Measurements from ENCODE around the gene ZNF786.
A peak's percentile ranks its signal among the peaks of the same experiment; 100 is the strongest.
"Not testable (repeated sequence)": the region's sequence is repeated elsewhere in the genome, so short reads cannot be mapped to it uniquely, and the experiment has no call there.

The ZNF786 gene

GRCh38 chr7:149031353-149031910, 59.1 kb downstream of the ZNF786 start:
- no peak for DNase-seq (ENCODE audit: low read depth in 1 of 2, low spot score in 1 of 2)

DNA sequence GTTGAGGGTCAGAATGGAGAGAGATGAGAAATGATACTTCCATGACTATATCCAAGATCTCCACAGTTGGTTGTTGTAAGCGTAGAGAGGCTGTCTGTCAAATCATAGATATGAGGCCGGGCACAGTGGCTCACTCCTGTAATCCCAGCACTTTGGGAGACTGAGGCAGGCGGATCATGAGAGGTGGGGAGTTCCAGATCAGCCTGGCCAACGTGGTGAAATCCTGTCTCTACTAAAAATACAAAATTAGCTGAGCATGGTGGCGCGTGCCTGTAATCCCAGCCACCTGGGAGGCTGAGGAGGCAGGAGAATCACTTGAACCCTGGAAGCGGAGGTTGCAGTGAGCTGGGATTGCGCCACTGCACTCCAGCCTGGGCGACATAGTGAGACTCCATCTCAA, 60.1 kb downstream of the ZNF786 start:
- DNase-seq (ENCODE audit: low read depth in 1 of 2, low spot score in 1 of 2) = not testable (repeated sequence)

DNA sequence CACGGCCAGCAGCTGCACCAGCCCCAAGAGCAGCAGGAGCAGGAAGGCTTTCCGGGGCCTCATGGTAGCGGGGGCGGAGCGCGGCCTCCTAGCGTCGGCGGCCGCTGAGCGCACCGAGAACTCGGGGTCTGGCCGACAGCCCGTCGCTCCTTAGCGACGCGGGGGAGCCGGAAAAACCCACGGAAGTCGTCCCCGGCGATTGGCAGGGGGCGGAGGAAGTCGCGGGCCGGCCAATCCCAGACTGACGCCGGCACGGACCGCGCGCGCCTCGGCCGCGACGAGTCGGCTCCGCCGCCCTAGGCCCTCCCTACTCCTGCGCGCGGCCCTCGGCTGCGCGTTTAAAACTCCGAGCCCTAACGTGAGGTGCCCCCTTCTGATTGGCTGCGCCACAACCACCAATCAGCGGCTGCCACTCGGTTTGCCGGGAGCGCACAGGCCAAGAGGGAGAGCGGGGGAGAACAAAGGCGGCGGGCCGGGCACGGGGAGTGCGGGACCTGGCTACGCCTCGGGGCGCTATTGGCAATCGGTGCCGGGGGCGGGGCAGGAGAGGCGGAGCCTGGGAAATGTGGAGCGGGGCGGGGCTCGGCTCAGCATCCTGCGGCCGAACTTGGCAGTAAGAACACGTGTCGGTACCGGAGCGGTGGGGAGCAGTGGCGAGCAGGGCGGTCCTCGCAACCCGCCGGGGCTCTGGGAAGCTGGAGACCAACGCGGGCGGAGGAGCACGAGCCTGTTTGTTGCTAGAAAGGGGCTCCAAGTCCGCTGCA, 62.0 kb downstream of the ZNF786 start, which contains the start of gene PDIA4:
TSS of gene PDIA4 (minus strand) at position 160 of the 764 bp plus-strand sequence. CDS start at position 63, 97 bp downstream.
- DNase-seq (ENCODE audit: low read depth in 1 of 2, low spot score in 1 of 2) = peak; percentile 99 to 100

GRCh38 chr7:149027611-149028345, 62.7 kb downstream of the ZNF786 start:
- DNase-seq (ENCODE audit: low read depth in 1 of 2, low spot score in 1 of 2) = no peak

DNA sequence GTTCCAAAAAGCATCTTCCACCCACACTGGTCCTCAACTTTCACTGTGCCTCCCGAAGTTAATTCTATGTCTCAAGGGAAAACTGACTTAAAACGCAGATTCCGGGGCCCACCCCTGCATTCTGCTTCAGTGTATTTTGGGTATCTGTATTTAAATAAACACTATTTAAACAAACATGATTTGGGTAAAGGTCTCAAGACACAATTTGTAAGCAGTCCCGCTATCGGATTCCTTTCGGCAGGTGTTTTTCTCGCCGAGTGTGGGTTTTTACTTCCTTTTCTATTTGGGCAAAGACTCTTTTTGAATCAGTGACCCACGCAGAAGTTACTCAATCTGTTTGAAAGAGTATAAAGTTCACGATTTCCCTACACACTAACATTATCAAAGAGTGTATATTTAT, 63.5 kb downstream of the ZNF786 start:
- DNase-seq (ENCODE audit: low read depth in 1 of 2, low spot score in 1 of 2) = no peak

- DNase-seq (ENCODE audit: low read depth in 1 of 2, low spot score in 1 of 2) = no peak
Measured at GRCh38 chr7:149023662-149024061, 66.9 kb downstream of the ZNF786 start.

GRCh38 chr7:149022756-149023360, 67.7 kb downstream of the ZNF786 start:
- no peak for DNase-seq (ENCODE audit: low read depth in 1 of 2, low spot score in 1 of 2)

GRCh38 chr7:149021725-149022062, 68.8 kb downstream of the ZNF786 start:
- no peak for DNase-seq (ENCODE audit: low read depth in 1 of 2, low spot score in 1 of 2)

- no peak for DNase-seq (ENCODE audit: low read depth in 1 of 2, low spot score in 1 of 2)
Measured at GRCh38 chr7:149020483-149020882, 70.0 kb downstream of the ZNF786 start.
